ENCODE results near the gene NBAS.

GRCh38 chr2:15421753-15422152 is 139.4 kb downstream of the NBAS start:
- TF ChIP-seq POLR2A (IDR thresholded peaks at IDR 0.05; ENCODE audit: low read length) (no peak), CTCF (IDR thresholded peaks at IDR 0.05) (no peak)

All from A549 (cell line).